GDM1 (cell line): ENCODE measurements around the gene LHX3.

Source experiments
- DNase-seq: peaks from one replicate; lab custom pipeline; 2025; lab: John Stamatoyannopoulos, UW

LHX3 gene

DNA sequence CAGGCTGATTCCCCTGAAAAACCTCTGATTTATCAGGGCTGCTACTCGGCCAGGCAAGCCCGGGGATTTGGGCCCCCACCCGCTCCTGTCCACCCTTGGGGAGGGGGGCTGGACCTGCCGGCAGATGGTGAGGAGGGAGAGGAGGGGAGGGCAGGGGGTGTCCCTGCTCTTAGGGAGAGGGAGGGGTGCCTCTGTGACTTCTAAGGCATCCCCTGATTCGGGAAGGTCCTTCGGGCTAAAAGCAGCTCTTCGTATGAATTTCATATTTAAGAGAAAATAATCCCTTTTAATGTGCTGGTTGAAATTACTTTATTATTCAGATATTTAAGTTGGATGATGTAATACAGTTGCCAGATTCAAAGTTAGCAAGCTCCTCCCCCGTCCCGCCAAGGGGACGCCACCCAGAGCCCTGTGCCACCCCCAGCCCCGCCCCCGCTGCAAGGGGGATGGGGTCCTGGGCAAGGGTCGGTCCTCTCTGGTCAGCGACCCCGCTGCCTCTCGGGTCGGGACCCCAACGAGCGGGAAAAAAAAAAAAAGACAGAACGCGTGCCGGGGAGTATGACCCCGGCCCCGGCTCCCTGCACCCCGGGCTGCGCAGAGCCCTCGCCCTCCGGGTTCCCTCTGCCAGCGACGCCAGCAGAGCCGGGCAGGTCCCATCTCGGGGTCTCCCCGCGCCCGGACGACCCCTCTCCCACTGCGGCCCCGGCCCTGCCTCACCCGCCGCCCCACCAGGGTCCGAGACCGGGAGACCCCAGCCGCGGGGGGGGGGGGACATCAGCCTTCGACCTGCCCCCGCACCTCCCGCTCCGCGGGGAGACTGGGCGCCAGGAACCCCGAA is 12.4 kb downstream of the LHX3 start:
- no peak for DNase-seq

- no peak for DNase-seq
These were observed 13.0 kb downstream of the LHX3 start for GRCh38 chr9:136191960-136192286.

DNA sequence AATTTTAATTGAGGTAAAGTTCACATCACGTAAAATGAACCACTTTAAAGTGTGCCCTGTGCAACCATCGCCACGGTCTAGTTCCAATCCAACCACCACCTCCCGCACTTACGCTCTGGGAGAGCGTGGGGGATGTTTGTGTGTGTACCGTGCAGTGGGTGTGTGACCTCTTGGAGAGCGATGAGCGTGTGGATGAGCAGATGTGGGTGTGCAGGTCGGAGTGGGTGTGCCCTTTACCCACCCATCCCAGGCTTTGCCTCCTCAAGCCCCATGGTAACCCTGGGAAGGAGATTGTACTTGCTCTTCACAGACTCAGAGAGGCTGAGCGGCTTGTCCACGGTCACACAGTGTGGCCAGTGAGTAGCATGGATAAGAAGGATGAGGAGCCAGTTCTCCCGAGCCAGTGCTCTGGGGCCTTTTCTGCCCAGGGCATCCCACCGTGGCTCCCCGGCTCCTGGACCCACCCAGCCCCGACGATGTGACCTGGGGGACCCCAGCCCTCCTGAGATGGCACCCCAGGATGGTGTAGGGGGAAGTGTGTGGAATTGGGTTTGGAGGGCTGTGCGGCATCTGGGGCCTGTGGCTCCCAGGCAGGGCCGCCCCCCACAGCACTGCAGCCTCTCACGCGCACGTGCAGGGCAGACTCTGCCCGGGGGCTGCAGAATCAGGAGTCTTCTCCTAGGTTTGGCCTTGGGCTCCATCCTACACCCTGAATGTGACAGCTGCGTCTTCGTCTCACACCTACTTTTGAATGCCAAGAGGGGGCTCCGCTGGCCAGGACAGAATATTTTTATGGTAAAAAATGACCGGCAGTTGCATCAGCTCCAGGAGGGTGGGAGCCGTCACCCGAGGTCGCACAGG is 13.6 kb downstream of the LHX3 start:
- DNase-seq, result no peak

GRCh38 chr9:136190656-136191055 is 14.3 kb downstream of the LHX3 start:
- DNase-seq, result no peak

GRCh38 chr9:136190237-136190601 is 14.7 kb downstream of the LHX3 start:
- no peak for DNase-seq

- DNase-seq, result no peak
These were observed 15.3 kb downstream of the LHX3 start for GRCh38 chr9:136189394-136190236.

GRCh38 chr9:136187683-136188586 is 17.0 kb downstream of the LHX3 start:
- no peak for DNase-seq

DNA sequence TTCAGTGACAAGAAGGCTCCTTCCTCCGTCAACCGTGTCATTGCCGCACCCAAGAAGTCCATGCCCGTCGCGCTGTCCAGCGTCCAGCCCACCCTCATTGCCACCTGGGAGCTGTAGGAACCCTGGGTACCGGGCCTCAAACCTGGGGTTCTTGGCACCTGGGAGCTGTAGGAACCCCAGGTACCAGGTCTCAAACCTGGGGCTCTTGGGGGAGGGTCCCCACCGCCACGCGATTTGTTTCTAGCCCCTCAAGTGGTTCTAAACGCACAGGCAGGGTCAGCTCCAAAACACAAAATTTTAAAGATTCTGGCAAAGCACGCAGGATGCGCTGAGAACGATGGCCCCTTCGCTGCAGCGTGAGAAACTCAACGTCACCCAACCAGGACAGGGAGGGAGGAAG is 17.7 kb downstream of the LHX3 start:
- DNase-seq, result no peak

DNA sequence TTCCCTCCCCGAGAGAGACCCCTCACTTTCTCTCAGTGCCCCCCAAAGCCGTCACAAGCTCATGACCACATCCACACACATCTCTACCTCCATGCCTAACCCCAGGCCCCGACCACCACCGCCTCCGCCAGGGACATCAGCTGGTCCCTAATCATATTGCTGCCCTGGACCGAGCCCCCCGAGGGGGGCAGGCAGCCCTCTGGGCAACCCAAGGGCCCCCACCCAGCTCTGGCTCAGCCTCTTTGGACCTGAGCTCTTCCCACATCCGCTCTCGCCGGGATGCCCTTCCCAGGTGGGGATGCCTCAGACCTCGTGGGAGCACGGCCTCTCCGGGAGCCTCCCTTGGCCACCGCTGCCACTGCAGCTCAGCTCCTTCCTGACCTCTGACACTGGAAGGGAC is 18.5 kb downstream of the LHX3 start:
- no peak for DNase-seq

DNA sequence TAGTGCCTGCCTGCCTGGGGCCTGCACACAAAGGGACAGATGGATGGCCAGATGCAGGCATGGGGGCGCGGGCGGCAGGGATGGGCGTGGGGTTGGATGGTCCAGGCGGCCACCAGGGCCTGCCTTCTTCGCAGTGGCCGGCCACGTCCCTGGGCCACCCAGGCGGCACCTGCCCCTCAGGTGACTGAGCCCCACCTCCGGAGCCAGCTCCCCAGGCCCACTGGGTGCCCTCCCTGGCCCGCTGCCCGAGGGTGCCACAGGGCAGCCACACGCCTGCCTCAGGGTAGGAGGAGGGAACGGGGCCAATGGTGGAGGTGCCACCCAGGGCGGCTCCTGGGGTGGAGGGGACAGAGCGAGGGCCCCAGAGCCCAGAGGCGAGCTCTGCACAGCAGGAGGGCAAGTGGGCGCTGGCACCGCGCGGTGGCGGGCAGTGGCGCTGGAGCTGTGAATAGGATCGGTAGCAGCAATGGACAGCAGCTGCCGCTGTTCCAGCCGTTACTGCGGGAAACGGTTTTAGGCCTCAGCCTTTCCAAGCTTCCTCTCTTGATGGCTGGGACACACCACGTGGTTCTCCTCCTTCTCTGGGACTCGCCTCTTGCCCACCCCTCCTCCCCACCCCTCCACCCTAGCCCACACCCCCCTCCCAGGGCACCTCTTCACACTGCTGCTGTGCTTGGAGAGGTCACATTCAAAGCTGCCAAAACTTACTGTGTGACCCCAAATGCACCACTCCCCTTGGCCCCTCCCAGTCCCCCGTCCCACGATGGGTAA is 19.1 kb downstream of the LHX3 start:
- DNase-seq, result no peak

GRCh38 chr9:136185066-136185465 is 19.9 kb downstream of the LHX3 start:
- no peak for DNase-seq

DNA sequence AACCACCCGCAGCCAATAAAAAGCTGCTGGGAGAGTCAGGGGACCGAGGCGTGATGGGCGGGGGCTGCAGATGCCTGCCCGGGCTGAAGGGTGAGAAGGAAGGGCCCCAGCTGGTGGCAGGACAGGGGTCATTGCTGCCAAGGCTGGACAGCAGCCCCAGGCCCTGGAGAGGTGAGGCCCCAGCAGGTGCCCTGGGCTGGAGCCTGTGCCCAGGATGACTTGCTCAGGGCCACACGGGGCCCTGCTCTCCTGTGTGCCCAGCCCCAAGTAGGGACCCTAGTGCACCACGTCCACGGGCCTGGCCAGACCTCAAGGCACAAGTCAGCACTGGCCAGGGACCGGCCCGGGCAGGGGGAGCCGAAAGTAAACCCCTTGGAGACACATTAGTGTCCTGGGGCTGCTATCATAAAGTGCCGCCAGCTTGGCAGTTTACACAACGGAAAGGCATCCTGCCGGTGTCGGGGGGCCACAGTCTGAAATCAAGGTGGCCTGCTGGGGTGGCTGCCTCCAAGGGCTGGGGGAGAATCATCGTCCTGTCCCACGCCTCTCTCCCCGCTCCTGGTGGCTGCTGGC is 22.0 kb downstream of the LHX3 start:
- DNase-seq, result no peak

DNA sequence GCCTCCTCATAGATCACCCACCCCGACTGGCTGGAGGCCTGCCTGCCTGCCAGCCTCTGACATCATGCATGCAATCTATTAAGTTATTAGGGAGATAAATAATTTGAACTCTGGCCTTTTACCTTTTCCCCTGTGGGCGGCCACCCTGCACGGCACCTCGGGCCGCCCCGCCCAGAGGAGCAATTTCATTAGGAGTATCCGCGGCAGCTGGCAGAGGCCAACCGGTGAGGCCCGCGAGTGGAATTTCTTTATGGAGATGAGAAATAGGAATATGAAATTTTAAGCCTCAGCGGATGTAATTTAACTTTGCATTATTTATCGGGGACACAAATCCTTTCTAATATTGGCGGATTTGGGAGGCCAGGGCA is 22.5 kb downstream of the LHX3 start:
- DNase-seq, result no peak

- no peak for DNase-seq
These were observed 23.0 kb downstream of the LHX3 start for GRCh38 chr9:136181784-136182419.

GRCh38 chr9:136180586-136180985 is 24.3 kb downstream of the LHX3 start:
- DNase-seq, result no peak

- DNase-seq, result no peak
These were observed 25.2 kb downstream of the LHX3 start for GRCh38 chr9:136179761-136180160.

DNA sequence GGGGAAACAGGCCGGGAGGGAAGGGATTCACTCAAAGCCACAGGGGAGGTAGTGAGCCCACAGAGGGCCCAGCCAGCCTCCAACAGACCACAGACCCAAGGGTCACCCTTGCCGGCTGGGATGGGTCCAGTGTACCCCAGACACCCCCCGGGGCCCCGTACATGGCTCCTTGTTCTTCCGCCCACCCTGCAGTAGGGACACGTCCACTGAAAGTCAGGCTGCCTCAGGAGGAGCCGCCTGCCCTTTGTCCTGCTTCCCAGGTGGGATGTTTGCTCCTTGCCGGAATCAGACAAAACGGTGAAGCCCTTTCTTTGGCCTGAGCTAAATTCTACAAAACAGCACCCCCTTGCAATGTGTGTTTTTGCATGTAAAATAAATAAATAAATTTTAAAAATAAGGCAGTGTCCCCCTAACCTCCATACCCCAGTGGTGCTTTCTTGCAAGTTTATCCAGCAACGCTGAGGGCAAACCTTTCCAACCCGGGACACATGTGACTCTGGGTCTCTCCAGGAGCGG is 25.8 kb downstream of the LHX3 start:
- DNase-seq, result no peak

DNA sequence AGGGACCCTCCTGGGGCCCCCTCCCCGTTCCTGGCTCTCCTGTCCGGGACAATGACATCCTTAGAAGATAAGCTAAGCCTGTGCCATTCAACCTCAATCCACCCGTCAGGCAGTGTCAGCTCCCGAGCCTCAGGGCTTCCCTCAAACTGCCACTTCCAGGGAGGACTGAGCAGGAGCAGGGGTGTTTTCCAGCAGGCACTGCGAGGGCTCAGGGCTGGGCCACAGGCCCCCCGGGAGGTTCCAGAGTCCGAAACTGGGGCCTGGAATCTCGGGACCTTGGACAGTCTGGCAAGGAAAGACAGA is 26.2 kb downstream of the LHX3 start:
- no peak for DNase-seq

- DNase-seq, result no peak
These were observed 26.7 kb downstream of the LHX3 start for GRCh38 chr9:136178061-136178772.
